Heart right ventricle (tissue), 16 donors: ENCODE results near the gene MIB2. TPM values are rescaled to one million over a fixed set of nuclear protein-coding genes. Genes with fewer than 3 reads are reported as not detected.
"Not testable (repeated sequence)": the region's sequence is repeated elsewhere in the genome, so short reads cannot be mapped to it uniquely, and the experiment has no call there.

ENCODE experiments used
- ATAC-seq, 8 donors: fragments of 200-7000 bp; cut with Tn5 transposase; one replicate each; pipeline ENCODE4 v1.9.1; 2020; ENCODE audit warnings: mild to moderate bottlenecking in 8 of 8, moderate library complexity in 8 of 8, moderate number of reproducible peaks in 1 of 8
- DNase-seq, 2 donors: peaks; one replicate each; pipeline ENCODE4 v3.0.0-alpha.2; 2020
- H3K27ac ChIP-seq, 10 donors: fragments of 200-600 bp; sonication (generic) in 2 of 10; one replicate each; pipeline versions ENCODE4 v1.5.0 to v1.8.0; 2020 to 2022; ENCODE audit warnings: mild to moderate bottlenecking in 3 of 10
- H3K27me3 ChIP-seq, 7 donors: fragments of 200-600 bp; one replicate each; pipeline ENCODE4 v1.8.0; 2021 to 2022; ENCODE audit warnings: mild to moderate bottlenecking in 2 of 7
- H3K36me3 ChIP-seq, 9 donors: fragments of 200-600 bp; sonication (generic) in 1 of 9; one replicate each; pipeline versions ENCODE4 v1.5.0 to v1.8.0; 2020 to 2022; ENCODE audit warnings: mild to moderate bottlenecking in 2 of 9
- H3K4me1 ChIP-seq, 9 donors: fragments of 200-600 bp; sonication (generic) in 1 of 9; one replicate each; pipeline versions ENCODE4 v1.5.0 to v1.8.0; 2020 to 2022; ENCODE audit warnings: mild to moderate bottlenecking in 4 of 9
- H3K4me3 ChIP-seq, 10 donors: fragments of 200-600 bp; sonication (generic) in 2 of 10; one replicate each; pipeline versions ENCODE4 v1.5.0 to v1.8.0; 2020 to 2022; ENCODE audit warnings: mild to moderate bottlenecking in 7 of 10, moderate library complexity in 2 of 10
- H3K9me3 ChIP-seq, 11 donors: fragments of 200-600 bp in 10 of 11; sonication (generic) in 2 of 11; one replicate each; pipeline versions ENCODE4 v1.5.0 to v1.8.0; 2013 to 2022; ENCODE audit warnings: mild to moderate bottlenecking in 2 of 11, control low read depth in 1 of 11, moderate library complexity in 1 of 11
- WGBS, 2 donors: extraction: QIAGEN DNeasy Blood & Tissue Kit; methylation state at CpG; one replicate each; pipeline ENCODE4 v1.1.7; 2013; ENCODE audit warnings: inconsistent platforms in 1 of 2; 5-methylcytosine and 5-hydroxymethylcytosine counted together
- intact Hi-C, 10 donors: fragments of 100-400 bp; cut with DNase I; formaldehyde crosslinking; loops; one replicate each; pipeline versions ENCODE4 v1.11.1 to v1.14.2; 2022
- polyA plus RNA-seq, 2 donors: library from polyadenylated mRNA; stranded (reverse); fragments of 200-250 nt; gene quantifications; one replicate each; pipeline ENCODE4 v1.2.3, GENCODE V29; 2013
- total RNA-seq, 10 donors: library from RNA; stranded (reverse); fragmentation: NEBNext Ultra II Directional in 3 of 10; extraction: Animal tissue kit (Norgen Biotek cat#: 25700) in 3 of 10; gene quantifications; one replicate each; pipeline versions ENCODE4 v1.2.1 to v1.2.4, GENCODE V29; 2021 to 2023
- TF ChIP-seq, protein P1 (sequence below), 9 donors: fragments of 200-600 bp; sonication (generic) in 2 of 9; IDR thresholded peaks; one replicate each; pipeline versions ENCODE4 v1.5.0 to v1.8.0; 2021 to 2022; ENCODE audit warnings: antibody characterized with exemption in 9 of 9, mild to moderate bottlenecking in 5 of 9, moderate library complexity in 1 of 9
- donor health status: Arrhythmogenic right ventricular cardiomyopathy.
- donor health status: ischemic (EF 13 %, LVEDD 7.1; RV severe dilation, severe dysfunction).
- donor health status: healthy with polysubstance abuse.
- donor health status: DM: no; HTN: yes; CAD: no.
- donor health status: DM: no; HTN: no; CAD: no.
- donor health status: ischemic (EF 25% LVEDD 6.9; RV normal size, moderate dysfunction).
- donor health status: ischemic (EF 25% LVEDD 5.7; RV mildly dilated, moderate dysfunction).
- donor health status: healthy.
- donor health status: DM: yes; HTN: yes; CAD: no.
- donor health status: Ischemic cardiomyopathy.
- donor health status: ischemic (EF 35%, LVEDD 5.7; RV mildly dilated, moderate dysfunction).
- donor health status: nonischemic (EF 11% LVEDD 7.7; RV severe dilation, severe dysfunction).
- donor health status: DM: yes; HTN: yes; CAD: no.
- donor health status: PGD.
- donor health status: ischemic (EF 29% LVEDD 5.4; RV normal size, mild dysfunction).
- donor health status: nonischemic (EF 23%, LVEDD 6.1; RV moderate dilation, normal function).

MIB2 gene
- total and polyA plus RNA-seq, 12 donors: 53.6 to 248 (median 74.7) TPM

DNA sequence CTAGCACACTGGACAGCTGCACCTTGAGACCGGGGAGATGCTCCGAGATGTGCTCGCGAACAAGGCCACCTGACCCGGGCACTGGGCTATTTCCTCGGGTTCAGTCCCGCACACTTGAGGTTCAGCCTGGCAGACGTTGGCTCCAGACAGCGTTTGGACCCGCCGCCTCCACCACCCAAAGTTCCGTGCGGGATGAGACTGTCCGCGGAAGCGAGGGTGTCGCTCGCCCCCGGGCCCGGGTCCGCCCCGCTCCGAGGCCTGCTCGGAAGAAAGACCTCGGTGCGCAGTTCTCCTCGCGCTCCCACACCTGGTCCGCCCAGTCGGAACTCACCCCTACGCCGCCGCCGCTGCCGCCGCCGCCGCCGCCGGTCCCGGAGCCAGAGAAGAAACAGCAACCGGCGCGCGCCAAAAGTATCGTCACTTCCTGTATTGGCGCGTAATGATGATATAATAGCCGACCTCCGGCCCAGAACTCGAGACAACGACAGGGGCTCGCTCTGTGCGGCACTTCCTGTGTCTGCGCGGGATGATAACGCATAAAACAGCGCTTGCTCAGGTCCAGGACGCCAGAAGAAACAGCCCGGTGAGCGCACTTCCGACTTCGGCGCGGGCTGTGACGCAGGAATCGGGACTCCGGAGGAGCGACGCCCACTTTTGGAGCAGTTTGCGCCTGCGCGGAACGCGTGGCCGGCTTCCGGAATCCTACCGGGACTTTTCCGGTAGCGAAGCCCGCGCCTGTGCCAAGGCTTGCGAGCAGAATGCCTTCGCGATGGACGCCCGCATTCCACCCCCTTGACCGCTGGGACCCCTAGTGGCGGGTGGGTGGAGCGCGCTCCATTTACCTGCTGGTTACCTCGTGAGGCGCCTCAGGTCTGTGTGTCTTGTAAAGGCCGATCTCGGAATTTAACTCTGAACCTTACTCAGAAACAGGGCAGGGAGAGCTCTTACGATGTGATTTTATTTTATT, 43.6 kb downstream of the MIB2 start, which contains the start of gene CDK11B:
Gene CDK11B, minus strand, starts transcription at position 422 of the 967 bp plus-strand sequence. CDS start 1,519 bp downstream, outside the sequence.
- Histone ChIP-seq H3K36me3 (peaks cover 0 to 35% (median 30%) of the 10 kb centered on the region in 9 donors), H3K4me1 (peaks cover 0 to 22% (median 5%) of the 10 kb centered on the region in 9 donors), H3K4me3 (peak within 1 kb of the TSS; percentile 53 to 85 (median 72)), H3K27ac (peak within 1 kb of the TSS; percentile 90 to 100 (median 98))
- H3K9me3 ChIP-seq, intact Hi-C loops, H3K27me3 ChIP-seq: not testable (repeated sequence)
- peak; percentile 93 to 98 (median 95) for ATAC-seq
- TF ChIP-seq, protein P1, sequence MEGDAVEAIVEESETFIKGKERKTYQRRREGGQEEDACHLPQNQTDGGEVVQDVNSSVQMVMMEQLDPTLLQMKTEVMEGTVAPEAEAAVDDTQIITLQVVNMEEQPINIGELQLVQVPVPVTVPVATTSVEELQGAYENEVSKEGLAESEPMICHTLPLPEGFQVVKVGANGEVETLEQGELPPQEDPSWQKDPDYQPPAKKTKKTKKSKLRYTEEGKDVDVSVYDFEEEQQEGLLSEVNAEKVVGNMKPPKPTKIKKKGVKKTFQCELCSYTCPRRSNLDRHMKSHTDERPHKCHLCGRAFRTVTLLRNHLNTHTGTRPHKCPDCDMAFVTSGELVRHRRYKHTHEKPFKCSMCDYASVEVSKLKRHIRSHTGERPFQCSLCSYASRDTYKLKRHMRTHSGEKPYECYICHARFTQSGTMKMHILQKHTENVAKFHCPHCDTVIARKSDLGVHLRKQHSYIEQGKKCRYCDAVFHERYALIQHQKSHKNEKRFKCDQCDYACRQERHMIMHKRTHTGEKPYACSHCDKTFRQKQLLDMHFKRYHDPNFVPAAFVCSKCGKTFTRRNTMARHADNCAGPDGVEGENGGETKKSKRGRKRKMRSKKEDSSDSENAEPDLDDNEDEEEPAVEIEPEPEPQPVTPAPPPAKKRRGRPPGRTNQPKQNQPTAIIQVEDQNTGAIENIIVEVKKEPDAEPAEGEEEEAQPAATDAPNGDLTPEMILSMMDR (IDR thresholded peaks at IDR 0.05): peak in 8 of 9 donors; percentile 9 to 50 (median 40)
- 0 to 1% methylated on average over 61 to 69 of the region's 96 CpGs for WGBS, 2 donors
- DNase-seq: peak; percentile 95 to 96

DNA sequence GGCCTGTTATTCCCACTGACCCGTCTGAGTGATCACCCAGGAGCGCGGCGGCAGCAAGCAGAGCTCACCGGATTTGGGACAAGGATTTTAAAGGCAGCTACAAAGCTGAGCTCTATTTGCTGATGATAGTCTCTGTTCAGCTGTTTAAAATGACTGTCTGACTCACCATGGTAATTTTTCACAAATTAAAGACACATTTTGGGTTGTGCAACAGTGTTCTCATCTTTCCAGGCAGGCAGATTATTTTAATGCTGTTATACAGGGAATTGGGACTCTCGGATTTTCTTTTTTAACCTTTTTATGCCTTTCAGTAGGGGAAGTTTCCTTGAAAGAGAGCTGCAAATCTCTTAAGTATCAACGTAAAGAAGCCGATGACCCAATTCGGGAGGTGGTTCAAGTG, 47.1 kb downstream of the MIB2 start:
- H3K4me3 ChIP-seq, H3K27me3 ChIP-seq, DNase-seq, ATAC-seq, H3K9me3 ChIP-seq, intact Hi-C loops: not testable (repeated sequence)
- WGBS, 2 donors: 84 to 87% methylated on average over 9 of the region's 9 CpGs
- H3K4me1 ChIP-seq: peaks cover 0 to 11% (median 4%) of the 10 kb centered on the region in 9 donors
- H3K36me3 ChIP-seq: peaks cover 0 to 30% (median 15%) of the 10 kb centered on the region in 9 donors
- peak overlapping the region in 1 of 10 donors; percentile 10 for H3K27ac ChIP-seq

DNA sequence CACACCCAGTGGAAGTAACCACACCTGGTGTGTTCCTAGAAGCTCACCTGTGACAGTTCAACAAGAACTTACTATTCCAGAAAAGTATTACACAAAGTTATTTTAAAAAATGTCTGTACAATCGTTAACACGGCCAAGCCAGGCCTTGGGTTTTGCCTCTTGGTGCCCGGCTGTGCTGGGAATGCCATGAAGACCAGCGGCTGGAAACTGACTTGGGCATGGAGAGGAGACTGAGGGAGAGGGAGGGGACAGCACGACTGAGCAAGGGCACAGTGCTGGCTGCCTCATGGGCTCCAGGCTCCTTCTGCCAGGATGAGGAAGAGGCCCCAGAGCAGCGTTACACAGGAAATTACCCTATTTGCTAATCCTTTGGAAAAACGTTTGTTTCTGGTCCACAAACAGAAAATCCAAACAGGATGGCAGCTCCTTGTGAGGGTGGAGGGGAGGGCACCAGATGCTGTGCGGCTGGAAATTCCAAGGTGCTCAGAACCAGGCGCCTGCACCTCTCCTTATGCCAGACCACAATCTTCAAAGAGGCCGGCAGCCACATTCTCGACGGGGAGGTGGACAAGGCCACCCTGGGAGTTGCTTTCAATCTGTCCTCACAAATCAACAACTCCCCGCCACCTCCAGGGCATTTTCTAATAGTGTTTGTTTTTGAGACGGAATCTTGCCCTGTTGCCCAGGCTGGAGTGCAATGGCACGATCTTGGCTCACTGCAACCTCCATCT, 47.7 kb downstream of the MIB2 start:
- H3K27me3 ChIP-seq, H3K9me3 ChIP-seq, intact Hi-C loops, ATAC-seq, DNase-seq, H3K4me3 ChIP-seq, H3K4me1 ChIP-seq: not testable (repeated sequence)
- H3K36me3 ChIP-seq: peaks cover 0 to 35% (median 15%) of the 10 kb centered on the region in 9 donors
- peak overlapping the region in 1 of 10 donors; percentile 44 for H3K27ac ChIP-seq
- 78 to 79% methylated on average over 14 to 15 of the region's 15 CpGs for WGBS, 2 donors

DNA sequence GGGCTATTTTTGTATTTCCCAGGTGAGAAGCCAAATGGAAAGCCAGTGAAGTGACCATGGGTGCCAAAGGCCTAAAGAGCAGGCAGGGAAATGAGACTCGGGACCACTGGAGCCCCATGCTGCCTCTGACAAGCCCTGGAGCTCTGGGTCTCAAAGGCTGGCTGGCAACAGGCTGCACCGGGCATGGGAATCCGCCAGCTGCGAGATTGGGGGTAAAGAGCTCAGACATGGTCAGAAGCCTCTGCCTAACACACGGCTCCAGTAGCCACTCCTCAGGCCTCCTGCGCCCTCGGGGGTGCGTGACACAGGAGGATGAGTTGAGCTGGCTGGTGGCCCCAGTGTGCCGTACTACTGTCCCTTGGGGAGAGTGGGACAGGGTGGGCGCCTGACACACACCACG, 49.0 kb downstream of the MIB2 start:
- peaks cover 0 to 47% (median 15%) of the 10 kb centered on the region in 9 donors for H3K36me3 ChIP-seq
- DNase-seq, H3K27me3 ChIP-seq, intact Hi-C loops, H3K9me3 ChIP-seq, H3K27ac ChIP-seq, H3K4me3 ChIP-seq: not testable (repeated sequence)
- WGBS, 2 donors: 84 to 89% methylated on average over 3 to 6 of the region's 11 CpGs
- peaks cover 0 to 11% (median 0%) of the 10 kb centered on the region in 9 donors for H3K4me1 ChIP-seq
- ATAC-seq: peak in 1 of 8 donors; percentile 19

DNA sequence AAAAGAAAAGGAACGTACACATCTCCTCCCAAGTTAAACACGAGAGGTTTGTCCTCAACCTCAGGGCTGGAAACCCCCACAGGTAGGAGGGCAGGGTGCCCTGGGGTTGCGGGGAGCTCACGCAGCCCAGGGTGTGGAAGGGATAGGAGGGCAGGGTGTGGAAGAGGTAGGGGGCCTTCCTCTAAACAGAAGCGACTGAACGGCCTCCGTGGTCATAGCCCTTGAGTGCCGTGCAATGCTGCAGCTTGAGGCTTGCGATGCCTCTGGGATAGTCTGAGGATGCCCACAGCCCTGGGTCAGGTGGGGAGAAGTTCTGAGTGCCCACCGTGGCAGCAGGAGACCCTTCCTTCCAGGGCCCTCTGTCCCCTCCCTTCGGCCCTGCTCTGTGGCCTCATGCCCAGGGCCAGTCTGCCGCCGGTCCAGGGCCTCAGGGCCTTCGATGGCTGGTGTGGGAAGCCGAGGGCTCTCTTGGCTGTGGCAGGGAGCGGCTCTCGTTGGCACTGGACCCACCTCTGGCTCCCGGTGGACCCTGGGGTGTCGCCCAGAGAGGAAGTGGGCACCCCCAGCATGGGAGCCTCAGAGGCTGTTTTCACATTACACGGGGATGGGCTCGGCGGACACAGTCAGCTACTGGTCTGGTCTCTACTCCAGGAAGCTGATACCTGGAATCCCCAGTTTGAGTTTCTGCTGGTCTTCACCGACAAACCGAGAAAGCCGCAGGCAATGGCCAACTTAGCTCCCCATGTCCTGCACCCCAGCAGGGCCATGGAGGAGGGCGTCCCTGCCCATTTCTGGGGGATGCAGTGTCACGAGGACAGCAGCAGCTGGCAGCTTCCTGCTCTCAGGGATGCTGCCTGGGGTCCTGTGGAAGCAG, 49.9 kb downstream of the MIB2 start:
- H3K27me3 ChIP-seq: no peaks in the 10 kb centered on the region
- DNase-seq: no peak
- ATAC-seq: peak in 1 of 8 donors; percentile 14
- no peak overlapping the region for H3K4me3 ChIP-seq
- no peak overlapping the region for H3K27ac ChIP-seq
- peaks cover 0 to 56% (median 15%) of the 10 kb centered on the region in 9 donors for H3K36me3 ChIP-seq
- TF ChIP-seq, protein P1 (IDR thresholded peaks at IDR 0.05): no peak
- H3K4me1 ChIP-seq: peaks cover 0 to 9% (median 0%) of the 10 kb centered on the region in 9 donors
- no peaks in the 10 kb centered on the region for H3K9me3 ChIP-seq
- intact Hi-C loops: loop anchor here in 2 of 10 donors (5.0 kb wide), 1 partner anchor 62 kb away; no protein-coding TSS in a partner anchor
- 88% methylated on average over 27 of the region's 27 CpGs for WGBS, 2 donors
